Activated CD4-positive, alpha-beta T cell treated with anti-CD3 and anti-CD28 coated beads for 36 hours (primary cell): ENCODE data around the gene SYNJ1. TPM values are rescaled to one million over a fixed set of nuclear protein-coding genes. Genes with fewer than 3 reads are reported as not detected.

ENCODE experiments used
- ATAC-seq: fragments of 200-7000 bp; cut with Tn5 transposase; one replicate; pipeline ENCODE4 v1.10.0; 2021; ENCODE audit warnings: mild to moderate bottlenecking, moderate library complexity
- CTCF ChIA-PET: fragments of 350-600 bp; sonication (Branson Sonifier 250); formaldehyde crosslinking; loops from one replicate; lab custom pipeline; 2021; ENCODE audit warnings: antibody characterized with exemption; lab: Charles Lee
- POLR2A ChIA-PET: fragments of 350-600 bp; sonication (Branson Sonifier 250); formaldehyde crosslinking; loops from one replicate; lab custom pipeline; 2021; ENCODE audit warnings: antibody characterized with exemption, inconsistent platforms; lab: Charles Lee
- DNase-seq: peaks from one replicate; pipeline ENCODE4 v3.0.0-alpha.2; 2020
- H3K27ac Mint-ChIP-seq: one replicate; pipeline ENCODE4 v1.8.0; 2021; ENCODE audit warnings: mixed read lengths
- H3K27me3 Mint-ChIP-seq: one replicate; pipeline ENCODE4 v1.8.0; 2021; ENCODE audit warnings: mixed read lengths
- H3K36me3 Mint-ChIP-seq: one replicate; pipeline ENCODE4 v1.8.0; 2021; ENCODE audit warnings: low read depth, mixed read lengths
- H3K4me1 Mint-ChIP-seq: one replicate; pipeline ENCODE4 v1.8.0; 2021; ENCODE audit warnings: mixed read lengths
- H3K4me3 Mint-ChIP-seq: one replicate; pipeline ENCODE4 v1.8.0; 2021; ENCODE audit warnings: mild to moderate bottlenecking, moderate library complexity, mixed read lengths
- H3K9me3 Mint-ChIP-seq: one replicate; pipeline ENCODE4 v1.8.0; 2021; ENCODE audit warnings: low read depth, mixed read lengths
- intact Hi-C, 2 experiments: fragments of 100-400 bp; cut with DNase I in 1 of 2; cut with micrococcal nuclease in 1 of 2; formaldehyde crosslinking; loops; one replicate each; pipeline versions ENCODE4 v1.14.2 to v1.15.1; 2022 to 2024; cut with DNase I, micrococcal nuclease
- total RNA-seq, 2 experiments: library from RNA; stranded (reverse); gene quantifications; one replicate each; pipeline ENCODE4 v1.2.3, GENCODE V29; 2021

The SYNJ1 gene
- total RNA-seq, 2 experiments from 2014 or later = 6.3 to 10.5 TPM

DNA sequence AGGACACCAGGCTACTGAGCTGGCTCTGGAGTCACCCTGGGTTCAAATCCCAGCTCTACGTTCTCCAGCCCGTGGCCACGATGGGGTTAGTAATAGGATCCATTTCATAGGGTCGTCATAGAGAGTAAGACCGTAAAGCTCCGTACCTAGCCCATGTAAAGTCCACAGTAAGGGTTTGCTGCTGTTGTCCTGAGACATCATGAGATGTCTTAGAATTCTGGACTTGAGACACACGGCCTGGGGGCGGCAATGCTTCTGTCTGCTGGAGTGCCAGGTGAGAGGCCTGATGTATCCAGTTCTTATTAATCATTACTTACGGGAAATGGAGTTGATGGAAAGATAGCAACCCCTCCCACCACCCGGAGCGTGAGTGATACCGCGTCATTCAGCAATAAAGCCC lies 146.1 kb downstream of the SYNJ1 start:
- ChIA-PET POLR2A (interaction anchor here (0.6 kb wide), 1 partner anchor 209 kb away, joined by 3 read pairs; no protein-coding TSS in a partner anchor), CTCF (interaction anchor here (0.8 to 1.6 kb wide), 3 partner anchors 10 to 13 kb away, joined by 3 to 4 read pairs (median 3); no protein-coding TSS in a partner anchor)
- Mint-ChIP-seq H3K27me3 (no peaks in the 10 kb centered on the region), H3K27ac (no peak overlapping the region), H3K4me3 (no peak overlapping the region), H3K4me1 (no peaks in the 10 kb centered on the region), H3K9me3 (no peaks in the 10 kb centered on the region), H3K36me3 (no peaks in the 10 kb centered on the region)
- DNase-seq = no peak
- intact Hi-C loops = loop anchor here in 1 of 2 experiments (10.0 kb wide), 1 partner anchor 707 kb away; the partner anchor contains the start of gene HUNK
- no peak for ATAC-seq

DNA sequence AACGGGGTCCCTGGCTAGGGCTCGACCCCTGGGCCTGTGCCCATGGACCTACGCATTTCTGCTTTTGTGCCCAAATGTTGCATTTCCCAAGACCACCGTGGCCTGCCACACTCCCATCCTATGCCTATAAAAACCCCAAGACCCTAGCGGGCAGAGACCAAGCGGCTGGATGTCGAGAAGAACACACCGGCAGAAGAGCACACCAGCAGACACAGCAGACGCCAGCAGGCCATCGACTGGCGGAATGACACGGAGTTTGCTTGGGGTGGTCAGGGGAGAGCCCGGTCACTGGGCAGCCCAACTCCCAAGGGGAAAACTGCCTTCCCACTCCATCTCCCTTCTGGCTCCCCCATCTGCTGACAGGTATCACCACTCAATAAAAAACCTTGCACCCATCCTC lies 146.9 kb downstream of the SYNJ1 start:
- intact Hi-C loops = loop anchor here in 1 of 2 experiments (10.0 kb wide), 1 partner anchor 706 kb away; the partner anchor contains the start of gene HUNK
- CTCF ChIA-PET = interaction anchor here (1.0 to 1.6 kb wide), 2 partner anchors 12 to 178 kb away, joined by 4 to 5 read pairs; no protein-coding TSS in a partner anchor
- H3K27ac Mint-ChIP-seq = no peak overlapping the region

More for the DNA sequence above, 146.9 kb downstream of the SYNJ1 start:
- Mint-ChIP-seq H3K36me3 (no peaks in the 10 kb centered on the region), H3K4me1 (no peaks in the 10 kb centered on the region), H3K4me3 (no peak overlapping the region), H3K9me3 (no peaks in the 10 kb centered on the region), H3K27me3 (no peaks in the 10 kb centered on the region)
- POLR2A ChIA-PET = no interaction called here
- ATAC-seq (no peak), DNase-seq (no peak)

Other genes with a start within 250 kb of the SYNJ1 start
- gene TCP10L, start 142.5 kb downstream of the SYNJ1 start, total RNA-seq = 1 to 10 TPM in 1 of 2 experiments, under 1 TPM in 1; 0.96 to 1.2 TPM
- 10 to 100 TPM; 39.5 to 47.9 TPM for gene CFAP298, start 115.6 kb downstream of the SYNJ1 start, total RNA-seq
- 10 to 100 TPM; 52.4 to 59.1 TPM for gene PAXBP1, start 43.7 kb upstream of the SYNJ1 start, total RNA-seq